ENCODE results near the gene PTBP1. TPM values are rescaled to one million over a fixed set of nuclear protein-coding genes. Genes with fewer than 3 reads are reported as not detected.
A peak's percentile ranks its signal among the peaks of the same experiment; 100 is the strongest.
"Not testable (repeated sequence)": the region's sequence is repeated elsewhere in the genome, so short reads cannot be mapped to it uniquely, and the experiment has no call there.

Gene PTBP1
- total RNA-seq, 4 donors from 2014 or later, result 139 to 167 (median 156) TPM

GRCh38 chr19:815079-815774, 18.0 kb downstream of the PTBP1 start:
- DNase-seq, result no peak
- WGBS, 2 donors, result 86% methylated on average over 21 of the region's 47 CpGs; no CpG with 5 or more reads in 1 of the 2 donors

GRCh38 chr19:815775-816499, 18.7 kb downstream of the PTBP1 start:
- H3K4me1 ChIP-seq, result no peaks in the 10 kb centered on the region
- intact Hi-C loops (cut with DNase I), result no loop called here
- WGBS, 2 donors, result 92 to 96% methylated on average over 11 to 12 of the region's 13 CpGs
- no peak for DNase-seq
- H3K36me3 ChIP-seq, result peaks cover 4 to 31% (median 14%) of the 10 kb centered on the region in 3 donors
- H3K9me3 ChIP-seq, result no peaks in the 10 kb centered on the region
- peaks cover 0 to 3% (median 0%) of the 10 kb centered on the region in 4 donors for H3K27me3 ChIP-seq
- no peak for TF ChIP-seq CTCF (IDR thresholded peaks at IDR 0.05)
- TF ChIP-seq POLR2A (IDR thresholded peaks at IDR 0.05), result no peak
- H3K4me3 ChIP-seq, result no peak overlapping the region
- no peak overlapping the region for H3K27ac ChIP-seq

More at GRCh38 chr19:815079-815774, 18.0 kb downstream of the PTBP1 start:
- no peak overlapping the region for H3K27ac ChIP-seq
- no peak for TF ChIP-seq CTCF (IDR thresholded peaks at IDR 0.05)
- no peaks in the 10 kb centered on the region for H3K27me3 ChIP-seq
- no peak overlapping the region for H3K4me3 ChIP-seq
- peaks cover 10 to 38% (median 21%) of the 10 kb centered on the region in 3 donors for H3K36me3 ChIP-seq
- H3K9me3 ChIP-seq, result no peaks in the 10 kb centered on the region
- intact Hi-C loops (cut with DNase I), result no loop called here
- H3K4me1 ChIP-seq, result no peaks in the 10 kb centered on the region

GRCh38 chr19:816500-816857, 19.2 kb downstream of the PTBP1 start:
- no peak for TF ChIP-seq CTCF (IDR thresholded peaks at IDR 0.05)
- TF ChIP-seq POLR2A (IDR thresholded peaks at IDR 0.05), result no peak
- Histone ChIP-seq H3K9me3 (no peaks in the 10 kb centered on the region), H3K4me1 (peaks cover 0 to 4% (median 3%) of the 10 kb centered on the region in 3 donors), H3K4me3 (no peak overlapping the region), H3K27me3 (peaks cover 0 to 9% (median 2%) of the 10 kb centered on the region in 4 donors), H3K36me3 (peaks cover 0 to 26% (median 8%) of the 10 kb centered on the region in 3 donors), H3K27ac (no peak overlapping the region)
- no peak for DNase-seq
- intact Hi-C loops (cut with DNase I), result no loop called here
- 89 to 91% methylated on average over 2 of the region's 2 CpGs for WGBS, 2 donors

GRCh38 chr19:820212-820611, 23.0 kb downstream of the PTBP1 start:
- H3K4me3 ChIP-seq; DNase-seq; intact Hi-C loops (cut with DNase I); H3K36me3 ChIP-seq; H3K9me3 ChIP-seq; H3K27ac ChIP-seq: not testable (repeated sequence)
- peaks cover 0 to 38% (median 11%) of the 10 kb centered on the region in 4 donors for H3K27me3 ChIP-seq
- 90 to 98% methylated on average over 5 of the region's 5 CpGs for WGBS, 2 donors
- H3K4me1 ChIP-seq, result peaks cover 0 to 16% (median 13%) of the 10 kb centered on the region in 3 donors

DNA sequence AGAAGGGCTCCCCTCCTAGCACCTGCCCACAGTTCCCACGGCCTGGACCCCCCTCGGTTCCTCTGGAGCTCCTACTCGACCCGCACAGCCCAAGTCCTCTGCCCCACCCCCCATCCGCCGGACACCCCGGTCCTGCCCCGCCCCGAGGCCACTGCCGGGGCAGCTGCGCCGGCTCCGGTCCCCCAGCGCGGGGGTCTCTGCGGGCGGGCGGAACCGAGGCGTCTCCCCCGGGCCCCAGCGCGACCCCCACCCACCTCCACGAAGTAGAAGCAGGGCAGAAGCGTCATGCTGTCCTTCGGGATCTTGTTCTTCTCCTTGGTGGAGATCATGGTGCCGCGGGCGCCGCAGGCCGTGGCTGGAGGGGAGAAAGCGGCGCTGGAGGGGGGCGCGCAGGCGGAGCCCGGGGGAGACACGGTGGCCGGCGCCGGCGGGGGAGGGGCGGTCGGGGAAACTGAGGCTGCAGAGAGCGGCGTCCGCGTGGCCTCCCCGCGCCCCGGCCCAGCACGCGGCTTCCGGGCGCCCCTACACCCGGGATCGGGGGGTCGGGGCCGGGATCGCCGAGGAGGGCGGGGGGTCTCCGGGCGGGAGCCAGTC, 24.1 kb downstream of the PTBP1 start:
- H3K27me3 ChIP-seq, result peaks cover 0 to 48% (median 11%) of the 10 kb centered on the region in 4 donors
- intact Hi-C loops (cut with DNase I), result no loop called here
- WGBS, 2 donors, result 0% methylated on average over 2 of the region's 64 CpGs; no CpG with 5 or more reads in 1 of the 2 donors
- H3K4me1 ChIP-seq, result peaks cover 0 to 16% (median 13%) of the 10 kb centered on the region in 3 donors
- peak overlapping the region in 2 of 4 donors; percentile 40 to 55 for H3K4me3 ChIP-seq
- TF ChIP-seq CTCF (IDR thresholded peaks at IDR 0.05) (no peak), POLR2A (IDR thresholded peaks at IDR 0.05) (no peak)
- H3K27ac ChIP-seq, result no peak overlapping the region
- DNase-seq, result no peak
- H3K9me3 ChIP-seq, result no peaks in the 10 kb centered on the region
- no peaks in the 10 kb centered on the region for H3K36me3 ChIP-seq

All from esophagus squamous epithelium (tissue), 5 donors.